Stimulated activated CD4-positive, alpha-beta T cell treated with anti-CD3 and anti-CD28 coated beads, Interleukin-2, amount 100 ng/mL, for 48 hours (primary cell): ENCODE data around the gene EML6.
"Not testable (repeated sequence)": the region's sequence is repeated elsewhere in the genome, so short reads cannot be mapped to it uniquely, and the experiment has no call there.

Experiments
- DNase-seq, 2 donors: peaks; one replicate each; pipeline ENCODE4 v3.0.0-alpha.2; 2020

EML6 gene

DNA sequence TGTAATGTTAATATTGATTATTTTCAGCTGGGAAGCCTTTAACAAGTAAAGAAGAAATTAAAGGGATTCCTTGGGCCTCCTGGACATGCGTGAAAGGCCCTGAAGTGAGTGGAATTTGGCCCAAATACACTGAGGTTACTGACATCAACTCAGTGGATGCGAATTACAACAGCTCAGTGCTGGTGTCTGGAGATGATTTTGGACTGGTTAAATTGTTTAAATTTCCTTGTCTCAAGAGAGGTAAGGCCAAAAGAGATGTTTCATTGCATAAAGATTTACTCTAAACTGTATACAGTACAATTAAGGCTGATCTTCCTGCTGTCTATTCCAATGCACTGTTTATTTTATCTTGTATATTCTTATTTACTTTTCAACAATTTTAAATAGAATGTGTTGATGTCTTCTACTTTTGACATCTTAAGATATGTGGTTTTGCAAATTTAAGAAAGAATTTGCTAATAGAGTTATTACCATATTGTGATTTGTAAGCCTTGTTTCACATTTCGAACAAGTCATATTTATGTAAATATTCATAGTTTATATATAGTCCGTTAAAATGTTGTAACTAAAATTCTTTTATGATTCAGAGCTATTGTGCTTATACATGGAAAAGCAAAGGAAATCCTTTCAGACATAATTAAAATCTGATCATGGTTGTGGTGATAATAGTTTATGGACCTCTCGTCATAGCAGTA is 130.3 kb downstream of the EML6 start:
- DNase-seq, result no peak

DNA sequence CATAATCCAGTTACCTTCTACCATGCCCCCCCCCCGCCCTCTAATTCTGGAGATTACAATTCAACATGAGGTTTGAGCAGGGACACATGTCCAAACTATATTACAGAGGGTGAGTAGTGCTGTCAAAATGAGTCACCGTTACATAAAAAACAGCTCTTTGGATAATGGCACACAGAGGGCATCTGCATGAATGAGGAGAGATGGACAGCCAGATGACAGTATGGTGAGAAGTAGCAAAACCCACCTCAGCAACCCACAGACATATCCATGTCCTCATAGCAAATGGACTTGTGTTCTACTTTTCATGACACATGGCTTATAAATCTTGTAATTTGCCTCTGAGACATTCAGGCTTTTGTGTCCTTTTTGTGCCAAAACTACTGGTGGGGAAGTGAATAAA is 132.0 kb downstream of the EML6 start:
- DNase-seq, result no peak

DNA sequence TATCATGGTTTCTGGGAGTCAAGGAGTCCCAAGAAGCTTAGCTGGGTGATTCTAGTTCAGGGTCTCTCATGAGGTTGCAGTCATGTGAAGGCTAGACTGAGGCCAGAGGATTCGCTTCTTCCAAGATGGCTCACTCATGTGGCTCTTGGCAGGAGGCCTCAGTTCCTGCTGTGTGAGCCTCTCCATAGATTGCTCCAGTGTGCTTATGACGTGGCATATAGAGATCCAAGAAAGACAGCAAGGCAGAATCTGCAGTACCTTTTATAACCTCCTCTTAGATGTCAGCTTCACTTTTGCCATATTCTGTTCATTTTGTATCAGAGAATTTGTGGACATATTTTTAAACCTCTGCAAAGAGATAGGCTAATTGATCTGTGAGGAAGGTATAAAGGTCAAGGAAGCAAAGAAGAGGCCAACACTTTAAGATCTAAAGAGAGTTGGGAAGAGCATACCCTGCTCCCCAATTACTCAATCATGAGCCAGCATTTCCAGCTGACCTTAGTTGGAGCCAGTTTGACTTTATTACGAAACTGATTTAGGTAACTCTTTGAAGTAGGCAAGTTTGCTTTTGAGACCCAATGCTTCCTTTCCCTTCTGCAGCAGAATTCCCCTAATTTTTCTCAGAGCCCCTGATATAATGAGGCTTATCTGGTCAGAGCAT is 134.7 kb downstream of the EML6 start:
- DNase-seq, result no peak

DNA sequence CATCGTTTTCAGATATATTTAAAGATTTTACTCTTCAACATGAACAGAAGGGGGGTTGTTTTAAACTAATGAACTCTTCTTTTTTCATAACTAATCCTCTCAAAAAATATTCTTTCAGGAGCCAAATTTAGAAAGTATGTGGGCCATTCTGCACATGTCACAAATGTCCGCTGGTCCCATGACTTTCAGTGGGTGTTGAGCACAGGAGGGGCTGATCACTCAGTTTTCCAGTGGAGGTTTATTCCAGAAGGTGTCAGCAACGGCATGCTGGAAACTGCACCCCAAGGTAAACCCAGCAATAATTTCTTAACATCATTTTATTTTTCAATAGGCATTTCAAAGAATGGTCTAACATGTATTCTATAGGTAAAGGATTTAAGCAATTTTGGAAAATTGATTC is 136.0 kb downstream of the EML6 start:
- no peak for DNase-seq

DNA sequence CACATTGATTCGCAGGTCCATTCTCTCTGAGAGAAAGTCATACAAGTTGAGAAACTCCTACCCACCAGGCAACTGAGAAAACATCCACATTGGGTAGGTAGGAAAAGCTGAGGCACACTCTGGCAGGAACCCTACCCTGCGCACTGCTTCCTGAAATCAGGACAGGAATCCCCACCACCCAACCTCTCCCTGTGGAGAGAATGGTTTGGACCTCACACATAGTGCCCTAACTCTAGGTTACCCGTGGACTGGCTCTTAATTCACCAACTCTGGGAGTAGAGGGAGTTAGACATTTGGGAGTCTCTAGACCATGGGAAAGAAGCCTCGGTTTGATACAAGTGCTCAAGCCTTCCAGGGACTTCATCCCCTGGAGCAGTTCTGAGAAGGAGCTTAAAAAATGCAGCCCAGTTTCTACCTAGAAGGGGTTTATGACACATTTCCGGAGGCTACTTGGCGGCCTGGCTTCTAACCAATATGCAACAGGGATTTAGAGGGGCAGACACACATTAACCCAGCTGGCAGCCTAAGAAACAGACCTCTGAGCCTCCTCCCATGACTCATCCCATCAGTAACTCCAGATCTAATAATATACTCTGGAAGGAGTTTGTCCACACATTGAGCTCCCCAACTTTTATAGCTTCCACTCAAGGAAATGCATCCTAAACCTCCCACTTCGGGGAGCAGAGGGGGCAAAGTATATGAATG is 136.7 kb downstream of the EML6 start:
- DNase-seq, result no peak

DNA sequence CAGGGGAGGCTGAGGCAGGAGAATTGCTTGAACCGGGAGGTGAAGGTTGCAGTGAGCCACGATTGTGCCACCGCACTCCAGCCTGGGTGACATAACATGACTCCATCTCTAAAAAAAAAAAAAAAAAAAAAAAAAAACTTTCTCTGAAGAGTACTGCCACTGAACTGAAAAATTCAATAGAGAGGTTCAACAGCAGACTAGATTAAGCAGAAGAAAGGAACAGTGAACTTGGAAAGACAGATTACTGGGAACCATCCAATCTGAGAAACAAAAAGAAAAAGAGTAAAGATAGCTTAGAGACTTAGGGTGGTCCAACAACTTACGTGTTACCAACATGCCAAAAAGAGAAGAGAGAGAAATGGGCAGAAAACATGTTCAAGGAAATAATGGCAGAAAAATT is 138.8 kb downstream of the EML6 start:
- no peak for DNase-seq

DNA sequence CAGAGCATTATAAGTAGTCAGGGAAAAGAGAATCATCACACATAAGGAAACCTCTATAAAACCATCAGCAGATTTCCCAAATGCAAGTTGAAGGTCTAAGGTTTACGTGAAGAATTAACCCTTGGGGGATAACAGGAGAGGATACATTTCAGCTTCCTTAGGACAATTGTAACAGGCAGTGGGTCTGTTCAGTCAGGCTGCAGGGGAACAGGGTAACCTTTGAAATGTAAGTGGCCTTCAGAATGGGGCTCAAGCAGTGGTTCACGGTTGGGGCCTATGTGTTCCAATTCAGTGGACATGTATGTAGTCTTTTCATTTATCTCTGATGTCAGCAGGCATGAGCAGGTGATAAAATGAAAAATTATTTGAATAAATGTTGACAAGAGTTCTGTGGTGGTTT is 139.3 kb downstream of the EML6 start:
- no peak for DNase-seq

DNA sequence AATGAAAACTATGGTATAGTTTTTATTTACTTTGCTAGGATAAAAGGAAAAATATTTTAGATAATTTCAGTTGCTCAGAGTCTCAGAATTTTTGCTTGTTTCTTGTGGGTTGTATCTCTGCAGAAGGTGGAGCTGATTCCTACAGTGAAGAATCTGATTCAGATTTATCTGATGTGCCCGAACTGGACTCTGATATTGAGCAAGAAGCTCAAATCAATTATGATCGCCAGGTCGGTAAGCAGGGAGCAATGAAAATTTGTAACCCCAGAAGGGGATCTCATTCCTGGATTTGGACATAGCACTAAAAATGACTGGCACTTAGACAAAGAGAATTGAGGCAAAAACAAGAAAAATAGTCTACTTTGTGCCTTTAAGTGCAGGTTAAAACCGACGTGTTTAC is 140.2 kb downstream of the EML6 start:
- no peak for DNase-seq

DNA sequence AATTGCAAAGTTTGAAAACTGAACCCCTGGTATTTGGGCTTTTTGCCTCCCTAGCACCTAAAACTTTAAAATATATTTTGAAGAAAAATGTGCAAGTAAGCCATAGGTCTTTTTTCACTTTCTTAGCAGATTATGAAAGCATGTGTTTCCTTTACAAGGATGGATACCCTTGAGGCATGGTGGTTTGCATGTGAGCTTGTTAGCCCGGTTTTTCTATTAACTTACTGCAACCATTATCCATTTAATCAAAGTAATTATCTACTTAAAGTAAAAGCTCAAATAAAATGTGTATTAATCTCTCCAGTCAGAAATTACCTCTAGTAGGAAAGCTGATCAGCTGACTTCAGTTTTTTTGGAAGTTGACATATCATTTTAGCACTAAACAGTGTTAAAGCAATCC is 140.6 kb downstream of the EML6 start:
- DNase-seq, result no peak

DNA sequence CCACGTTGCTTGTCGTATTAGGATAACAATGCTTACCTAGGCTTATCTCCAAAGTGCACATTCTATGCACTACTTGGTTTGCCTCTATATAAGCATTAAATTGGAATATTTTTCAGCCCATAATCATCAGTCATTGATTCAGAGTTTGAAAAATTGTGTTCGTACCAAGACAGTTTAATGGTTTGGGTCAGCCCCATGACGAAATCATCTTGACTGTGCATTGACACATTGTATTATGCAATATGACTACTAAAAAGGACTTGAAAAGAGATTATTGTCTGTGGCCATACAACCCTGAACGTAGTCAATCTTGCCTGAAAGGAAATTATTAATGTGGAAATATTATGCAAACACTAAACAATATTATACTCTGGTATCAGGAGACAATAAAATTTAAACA is 141.3 kb downstream of the EML6 start:
- DNase-seq, result no peak

DNA sequence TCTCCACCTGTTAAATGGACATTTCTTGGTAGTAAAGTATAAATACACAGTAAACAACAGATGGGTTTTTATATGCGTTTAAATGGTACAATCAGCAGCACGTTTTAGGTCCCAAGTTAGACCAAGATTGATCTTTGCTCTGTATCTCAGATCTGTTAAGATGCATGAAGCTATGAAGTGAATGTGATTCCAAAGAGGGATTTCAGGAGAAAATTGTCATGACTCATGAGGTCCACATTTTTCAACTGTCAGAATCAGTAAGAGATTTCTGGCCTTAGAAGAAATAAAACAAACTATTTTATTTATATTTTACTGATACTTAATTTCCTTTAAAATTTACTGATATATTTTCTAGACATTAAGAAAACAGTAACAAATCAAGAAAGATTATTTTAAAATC is 142.7 kb downstream of the EML6 start:
- no peak for DNase-seq

DNA sequence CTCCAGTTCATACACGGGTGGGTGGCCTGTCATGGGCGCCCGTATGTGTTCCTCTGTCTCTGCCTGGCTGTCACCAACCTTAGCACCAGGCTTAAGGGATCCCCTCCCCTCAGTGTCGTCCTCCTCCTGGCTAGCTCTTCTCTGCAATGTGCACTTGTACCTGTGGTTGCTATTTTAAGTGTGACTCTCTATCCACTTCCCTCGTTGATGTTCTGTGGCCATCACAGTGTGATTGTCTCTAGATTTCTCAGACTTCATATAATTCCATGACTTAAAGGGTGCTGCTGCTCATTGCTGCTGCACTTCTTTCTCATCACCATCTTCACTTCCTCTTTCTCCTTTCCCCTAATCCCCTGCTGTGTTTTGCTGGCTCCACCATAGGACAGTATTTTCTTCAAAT is 143.4 kb downstream of the EML6 start:
- no peak for DNase-seq

DNA sequence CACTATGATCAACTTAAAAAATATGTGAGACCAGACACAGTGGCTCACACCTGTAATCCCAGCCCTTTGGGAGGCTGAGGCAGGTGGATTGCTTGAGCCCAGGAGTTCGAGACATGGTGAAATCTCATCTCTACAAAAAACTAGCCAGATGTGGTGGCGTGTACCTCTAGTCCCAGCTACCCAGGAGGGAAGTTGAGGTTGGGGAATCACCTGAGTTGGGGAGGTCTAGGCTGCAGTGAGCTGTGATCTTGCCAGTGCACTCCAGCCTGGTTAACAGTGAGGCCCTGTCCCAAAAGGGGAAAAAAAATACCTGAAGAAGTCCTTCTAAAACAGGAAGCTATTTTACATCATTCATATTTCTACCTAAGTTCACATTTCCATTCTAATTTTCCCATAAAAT is 144.0 kb downstream of the EML6 start:
- no peak for DNase-seq

DNA sequence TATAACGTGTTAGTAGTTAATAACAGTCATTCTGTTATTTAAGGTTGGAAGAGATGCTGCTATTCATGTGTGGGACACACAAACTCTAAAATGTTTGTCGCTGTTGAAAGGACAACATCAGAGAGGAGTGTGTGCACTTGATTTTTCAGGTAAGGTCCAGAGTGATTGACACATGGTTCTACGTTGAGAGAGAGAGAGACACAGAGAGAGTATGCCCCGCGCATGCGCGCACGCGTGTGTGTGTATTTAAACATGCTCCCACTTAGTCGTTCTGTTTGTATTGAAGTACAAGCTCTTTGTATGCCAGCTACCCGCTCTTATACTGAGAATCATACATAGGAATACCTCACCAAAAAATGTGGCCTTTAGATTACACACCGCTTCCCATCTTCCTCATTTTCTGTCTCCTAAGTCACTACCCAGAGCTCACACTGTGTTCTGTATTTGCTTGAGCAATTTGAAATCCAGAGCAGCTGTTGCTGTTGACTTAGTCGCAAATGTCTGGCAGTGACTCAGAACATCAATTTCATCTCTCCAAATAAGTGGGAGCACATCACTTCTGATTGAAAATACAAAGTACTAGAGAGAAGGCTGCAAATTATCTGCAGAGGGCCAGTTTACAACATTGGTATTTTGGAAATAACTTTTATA is 148.1 kb downstream of the EML6 start:
- DNase-seq, result no peak

DNA sequence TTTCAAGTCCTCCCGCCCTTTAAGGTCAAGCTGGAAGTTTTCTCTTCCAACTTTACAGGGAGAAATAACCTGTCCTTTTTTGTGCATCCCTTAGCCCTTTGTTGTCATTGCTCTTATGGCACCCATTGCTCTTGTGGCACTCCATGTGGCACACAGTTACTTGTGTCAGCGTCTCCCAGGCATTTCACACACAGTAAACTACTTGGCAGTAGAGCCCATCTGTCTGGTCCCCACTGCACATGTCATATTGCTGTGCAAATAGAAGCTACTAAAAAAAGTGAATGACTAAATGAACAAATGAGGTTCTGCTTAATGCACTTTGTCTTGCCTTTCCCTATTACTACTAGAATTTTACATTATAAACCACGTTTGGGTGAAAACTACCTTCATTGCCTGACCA is 149.3 kb downstream of the EML6 start:
- DNase-seq, result no peak

DNA sequence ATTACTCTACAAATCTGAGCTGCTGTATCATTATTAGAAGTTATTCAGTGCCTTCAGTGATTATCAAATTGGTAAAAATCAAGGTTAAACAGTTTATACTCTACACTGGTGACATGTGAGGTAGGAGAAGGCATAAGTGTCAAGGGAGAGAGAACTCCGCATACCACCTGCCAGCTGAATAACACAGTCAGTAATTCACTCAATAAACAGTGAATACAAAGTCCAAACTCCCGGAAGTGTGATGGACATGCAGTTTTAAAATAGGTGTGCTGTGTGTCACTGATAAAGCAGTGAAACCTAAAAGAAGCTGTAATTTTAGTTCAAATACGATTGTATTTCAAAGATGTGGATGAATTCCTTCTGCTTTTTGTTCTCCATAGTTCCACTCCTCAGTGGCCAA is 149.8 kb downstream of the EML6 start:
- not testable (repeated sequence) for DNase-seq

DNA sequence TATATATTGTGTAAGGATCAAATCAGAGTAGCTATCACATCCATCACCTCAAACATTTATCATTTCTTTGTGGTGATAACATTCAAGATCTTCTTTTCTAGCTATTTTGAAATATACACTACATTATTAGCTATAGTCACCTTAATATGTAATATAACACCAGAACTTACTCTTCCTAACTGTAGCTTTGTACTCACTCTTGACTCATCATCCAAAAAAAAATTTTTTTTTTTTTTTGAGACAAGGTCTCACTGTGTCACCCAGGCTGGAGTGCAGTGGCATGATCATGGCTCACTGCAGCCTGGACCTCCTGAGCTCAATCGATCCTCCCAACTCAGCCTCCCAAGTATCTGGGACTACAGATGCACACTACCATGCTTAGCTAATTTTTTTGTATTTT is 153.3 kb downstream of the EML6 start:
- DNase-seq, result no peak

DNA sequence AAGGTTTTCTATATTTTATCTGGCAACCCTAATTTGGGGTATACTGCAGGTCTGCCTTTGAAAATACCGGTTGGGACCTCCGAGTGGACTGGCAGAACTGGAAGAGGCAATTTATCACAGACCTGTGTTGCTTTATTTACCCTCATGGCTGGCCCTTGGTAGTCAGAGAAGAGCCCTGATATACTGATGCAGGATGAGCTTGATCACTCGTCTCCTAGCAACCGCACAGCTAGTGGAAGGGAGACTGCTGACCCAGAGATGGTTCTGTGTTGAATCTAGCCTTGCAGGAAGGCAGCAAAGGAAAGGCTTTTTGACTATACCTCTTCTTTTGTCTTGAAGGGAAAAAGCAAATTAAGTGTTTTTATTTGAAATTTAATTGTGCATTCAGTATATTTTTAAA is 154.7 kb downstream of the EML6 start:
- DNase-seq, result no peak

DNA sequence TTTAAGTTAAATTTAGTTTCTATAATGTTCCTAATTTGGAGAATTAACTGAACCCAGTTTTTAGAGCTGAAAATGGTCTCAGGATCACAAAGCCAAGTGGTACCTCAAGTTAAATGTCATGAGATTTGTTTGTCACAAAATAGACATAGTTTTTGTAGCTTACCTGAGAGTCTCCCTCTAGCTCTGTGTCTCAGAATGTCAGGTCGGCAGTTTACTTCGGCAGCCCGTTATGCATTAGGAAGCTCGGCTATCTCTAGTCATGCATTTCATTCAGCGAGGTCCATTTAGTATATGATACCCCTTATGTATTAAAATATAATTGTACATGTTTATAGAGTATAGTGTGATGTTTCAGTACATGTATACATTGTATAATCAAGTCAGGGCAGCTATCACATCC is 155.6 kb downstream of the EML6 start:
- no peak for DNase-seq

DNA sequence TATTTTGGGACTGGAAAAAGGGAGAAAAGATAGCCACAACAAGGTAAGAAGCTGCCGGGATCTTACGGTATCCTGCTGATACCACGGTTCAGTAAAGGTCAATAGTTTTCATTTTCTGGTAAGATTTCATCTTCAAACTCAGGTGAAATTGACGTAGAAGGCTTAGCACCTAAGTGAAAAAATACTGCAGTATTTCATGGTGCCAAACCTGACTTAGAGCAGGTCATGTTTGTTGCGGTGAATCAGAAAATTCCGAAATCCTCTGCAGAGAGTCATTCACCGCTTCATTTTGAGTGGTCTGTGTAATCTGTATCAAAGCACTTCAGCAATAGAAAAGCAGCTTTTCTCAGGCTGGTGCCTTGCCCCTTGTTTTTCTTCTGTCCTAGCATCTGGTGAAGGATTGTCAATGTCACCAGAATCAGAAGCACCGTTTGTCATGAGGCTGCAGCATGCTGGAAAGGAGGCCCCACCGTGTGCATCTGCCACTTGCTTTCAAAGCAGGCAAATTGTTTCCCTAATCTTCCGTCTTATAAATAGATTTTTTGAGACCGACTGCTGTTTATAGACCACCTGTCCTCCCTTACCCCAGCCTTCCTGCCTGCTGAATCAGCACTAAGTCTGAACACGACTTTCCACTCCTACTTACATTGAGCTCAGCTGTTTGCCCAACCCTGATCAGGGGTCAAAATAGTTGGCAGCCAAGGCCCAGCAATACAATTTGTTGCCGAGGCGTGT is 156.3 kb downstream of the EML6 start:
- no peak for DNase-seq

DNA sequence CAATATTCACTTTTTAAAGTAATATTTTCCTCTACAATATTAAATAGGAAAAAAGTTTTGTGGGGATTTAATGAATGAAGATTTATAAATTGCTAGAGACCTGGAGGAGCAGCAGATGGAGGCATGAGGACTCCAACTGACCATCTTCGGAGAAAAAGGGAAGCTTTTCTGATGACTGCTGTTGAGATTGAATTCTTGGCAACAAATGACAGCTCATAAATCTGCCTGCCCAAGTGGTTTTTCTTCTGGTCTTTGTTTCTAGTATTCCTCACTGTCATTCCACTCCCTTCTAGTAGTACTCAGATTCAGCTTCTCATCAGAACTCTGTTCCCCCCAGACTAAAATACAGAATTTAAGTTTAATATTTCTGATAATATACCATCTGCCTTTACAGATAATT is 157.0 kb downstream of the EML6 start:
- no peak for DNase-seq

DNA sequence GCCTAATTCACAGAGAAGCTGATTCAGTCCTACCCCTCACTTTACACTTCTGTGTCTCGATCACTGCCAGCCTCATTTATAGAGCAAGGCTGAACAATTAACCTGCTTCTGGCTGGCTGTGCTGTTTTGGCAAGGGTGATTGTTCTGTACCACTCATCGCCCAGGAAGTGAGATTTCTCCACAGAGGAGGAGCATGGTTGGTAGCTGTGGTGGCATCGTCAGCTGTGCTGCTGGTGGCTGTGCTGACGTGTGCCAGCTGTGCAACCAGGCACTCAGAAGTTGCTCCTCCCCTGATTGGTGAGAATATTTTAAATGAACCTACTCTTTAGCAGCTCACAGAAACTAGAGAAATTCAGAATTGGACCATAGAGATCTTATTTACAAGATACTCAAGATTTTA is 158.3 kb downstream of the EML6 start:
- DNase-seq, result no peak

DNA sequence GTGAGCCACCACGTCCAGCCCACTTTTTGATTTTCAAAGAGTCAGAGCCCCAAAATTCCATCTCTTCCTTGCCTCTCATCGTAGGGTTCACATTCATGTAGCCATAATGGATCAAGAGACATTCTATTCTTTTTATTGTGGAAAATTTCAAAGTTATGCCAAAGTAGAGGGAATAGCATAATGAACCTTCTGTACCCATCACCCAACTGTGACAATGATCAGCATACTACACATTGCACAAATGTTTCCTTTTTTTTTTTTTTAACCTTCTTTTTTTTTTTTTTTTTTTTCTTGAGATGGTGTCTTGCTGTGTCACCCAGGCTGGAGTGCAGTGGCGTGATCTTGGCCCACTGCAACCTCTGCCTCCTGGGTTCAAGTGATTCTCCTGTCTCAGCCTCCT is 162.4 kb downstream of the EML6 start:
- DNase-seq, result no peak
